K562 (cell line): ENCODE data around the gene TMEM132E. TPM values are rescaled to one million over a fixed set of nuclear protein-coding genes. Genes with fewer than 3 reads are reported as not detected.

Source experiments
- ATAC-seq: fragments of 200-7000 bp; cut with Tn5 transposase; 3 replicates; pipeline ENCODE4 v1.9.1; 2020; ENCODE audit warnings: moderate library complexity
- BruUV-seq: library from RNA; stranded (reverse); fragments of 400-500 nt; replicated peaks from 2 replicates; lab custom pipeline; 2021; lab: Mats Ljungman, UMichigan
- CTCF ChIA-PET: fragments of 300-600 bp; formaldehyde crosslinking; extraction: SDS; loops from one replicate; lab custom pipeline; 2021; ENCODE audit warnings: low intra/inter-chr PET ratio; lab: Yijun Ruan, JAX
- POLR2A ChIA-PET: fragments of 300-600, 350-650 bp; sonication (Branson Sonifier 250); formaldehyde crosslinking; extraction: SDS; loops from one replicate; lab custom pipeline; 2021; ENCODE audit warnings: antibody characterized with exemption, inconsistent platforms; lab: Yijun Ruan, JAX
- DNase-seq, 4 experiments: peaks; one replicate each; pipeline versions ENCODE4 v3.0.0 to v3.0.0-alpha.2; 2011 to 2018; ENCODE audit warnings: low spot score in 3 of 4, mixed read lengths in 3 of 4; ENCODE audit errors: extremely low read depth in 1 of 4
- FAIRE-seq: peaks from 2 replicates; lab custom pipeline; 2011; peaks lifted over from hg19 to GRCh38; lab: Jason Lieb, UNC
- H2AFZ ChIP-seq: 2 replicates; pipeline ENCODE4 v1.6.0; 2011; ENCODE audit warnings: low read depth, low read length, control low read depth, inconsistent platforms
- H3K27ac ChIP-seq: fragments of 200-600 bp; 3 replicates; pipeline ENCODE4 v1.8.0; 2011; ENCODE audit warnings: low read depth, mild to moderate bottlenecking, control low read depth, inconsistent platforms, low read length, moderate library complexity, mixed read lengths; ENCODE audit errors: extremely low read depth
- H3K27me3 ChIP-seq, 2 experiments: fragments of 300-600 bp in 1 of 2; 2 replicates in 1 of 2; 3 replicates in 1 of 2; pipeline versions ENCODE4 v1.6.0 to v1.8.0; 2011; ENCODE audit warnings: inconsistent platforms in 2 of 2, low read length in 2 of 2, mild to moderate bottlenecking in 1 of 2, mixed read lengths in 1 of 2, moderate library complexity in 1 of 2; ENCODE audit not compliant: control insufficient read depth in 2 of 2, insufficient read depth in 2 of 2
- H3K36me3 ChIP-seq: fragments of 300-600 bp; 3 replicates; pipeline ENCODE4 v1.8.0; 2011; ENCODE audit warnings: mild to moderate bottlenecking, low read length, inconsistent platforms; ENCODE audit not compliant: control insufficient read depth, insufficient read depth
- H3K4me1 ChIP-seq, 2 experiments: fragments of 200-600 bp in 1 of 2; replicated peaks in 1 of 2; 2 replicates in 1 of 2; 3 replicates in 1 of 2; pipeline versions ENCODE4 v1.5.1 to v1.8.0; 2011; ENCODE audit warnings: inconsistent platforms in 2 of 2, low read length in 2 of 2, mild to moderate bottlenecking in 1 of 2, mixed read lengths in 1 of 2, moderate library complexity in 1 of 2; ENCODE audit not compliant: control insufficient read depth in 2 of 2, insufficient read depth in 2 of 2
- H3K4me2 ChIP-seq: 2 replicates; pipeline ENCODE4 v1.6.1; 2011; ENCODE audit warnings: low read length, control low read depth, inconsistent platforms, mixed read lengths; ENCODE audit not compliant: insufficient read depth
- H3K4me3 ChIP-seq: fragments of 200-600 bp; sonication (generic), shearing (Covaris generic); 2 replicates; pipeline ENCODE4 v1.5.1; 2016; ENCODE audit warnings: control low read depth, inconsistent platforms
- H3K79me2 ChIP-seq: fragments of 200-600 bp; 3 replicates; pipeline ENCODE4 v1.8.0; 2011; ENCODE audit warnings: low read length, inconsistent platforms; ENCODE audit not compliant: control insufficient read depth, insufficient read depth
- H3K9ac ChIP-seq, 2 experiments: 2 replicates each; pipeline versions ENCODE4 v1.6.0 to v1.6.1; 2011; ENCODE audit warnings: low read depth in 2 of 2, low read length in 2 of 2, control low read depth in 1 of 2, inconsistent platforms in 1 of 2, mild to moderate bottlenecking in 1 of 2, mixed read lengths in 1 of 2; ENCODE audit not compliant: insufficient read depth in 1 of 2
- H3K9me1 ChIP-seq: one replicate; pipeline ENCODE4 v1.6.0; 2011; ENCODE audit warnings: inconsistent platforms, mild to moderate bottlenecking, low read length, moderate library complexity; ENCODE audit not compliant: control insufficient read depth, insufficient read depth
- H3K9me3 ChIP-seq: replicated peaks from 2 replicates; pipeline ENCODE4 v1.5.1; 2011; ENCODE audit warnings: low read depth, low read length, inconsistent platforms; ENCODE audit not compliant: control insufficient read depth, insufficient read depth
- H4K20me1 ChIP-seq: replicated peaks from 2 replicates; pipeline ENCODE4 v1.6.1; 2011; ENCODE audit warnings: low read length, inconsistent platforms, mixed read lengths; ENCODE audit not compliant: control insufficient read depth, insufficient read depth
- C11orf30 ChIP-seq: fragments of 450-650 bp; IDR thresholded peaks from 2 replicates; pipeline ENCODE4 v1.6.1; 2016; ENCODE audit warnings: low read depth, mild to moderate bottlenecking
- NFE2 ChIP-seq: IDR thresholded peaks from 2 replicates; pipeline ENCODE4 v1.6.1; 2014; ENCODE audit warnings: antibody characterized with exemption, low read depth
- NFIC ChIP-seq: fragments of 450-650 bp; IDR thresholded peaks from 2 replicates; pipeline ENCODE4 v1.6.1; 2017; ENCODE audit warnings: mild to moderate bottlenecking, inconsistent platforms
- RBM22 ChIP-seq: fragments of 200-400 bp; formaldehyde crosslinking; IDR thresholded peaks from 2 replicates; pipeline ENCODE4 v1.6.1; 2018; ENCODE audit warnings: low read length, low read depth; ENCODE audit not compliant: poor library complexity, severe bottlenecking
- ZBTB17 ChIP-seq: fragments of 450-650 bp; formaldehyde crosslinking; IDR thresholded peaks from 2 replicates; pipeline ENCODE4 v1.4.0; 2020; ENCODE audit warnings: mild to moderate bottlenecking
- ZNF644 ChIP-seq: fragments of 200-800 bp; sonication (Bioruptor generic); IDR thresholded peaks from 2 replicates; pipeline ENCODE4 v1.6.1; 2016; ENCODE audit warnings: low read depth, missing genetic modification characterization, missing compliant biosample characterization
- WGBS: fragments of 100-300 bp; shearing (Covaris generic); methylation state at CpG from one replicate; pipeline ENCODE4 v1.1.6; 2016; ENCODE audit warnings: low coverage, mixed read lengths; ENCODE audit not compliant: insufficient coverage; ENCODE audit errors: missing lambda C conversion rate; 5-methylcytosine and 5-hydroxymethylcytosine counted together
- in situ Hi-C: fragments of 300-500 bp; cut with MboI; formaldehyde crosslinking; loops from 4 replicates; pipeline ENCODE4 v1.15.0; 2018; ENCODE audit warnings: inconsistent platforms, mixed read lengths
- intact Hi-C: fragments of 100-400 bp; cut with micrococcal nuclease; formaldehyde crosslinking; loops from 2 replicates; pipeline ENCODE4 v1.14.2; 2022
- polyA plus RNA-seq, 8 experiments: library from polyadenylated mRNA; depleted of rRNA in 4 of 8; stranded (reverse) in 5 of 8; unstranded in 3 of 8; fragments of >200 nt; fragmentation: Nextera tagmentation in 2 of 8; fragmentation: Illumina TruSeq in 1 of 8; extraction: Ambion mirVana in 2 of 8; extraction: Trizol in 1 of 8; gene quantifications; 2 replicates each; pipeline versions ENCODE4 v1.2.1 to v1.2.3, GENCODE V29; 2011 to 2014; ENCODE audit warnings: inconsistent platforms in 1 of 8, missing spikeins in 1 of 8
- total RNA-seq, 7 experiments: library from RNA; depleted of rRNA in 6 of 7; stranded (reverse); fragments of >200 nt in 6 of 7; fragmentation: Illumina TruSeq in 2 of 7; extraction: Trizol in 2 of 7; gene quantifications; 2 replicates each; pipeline versions ENCODE4 v1.2.1 to v1.2.3, GENCODE V29; 2011 to 2021; ENCODE audit warnings: low replicate concordance in 1 of 7
- TF ChIP-seq, protein P1 (sequence below): fragments of 250-450 bp; sonication (Bioruptor Pico); IDR thresholded peaks from 2 replicates; pipeline ENCODE4 v1.8.0; 2021; ENCODE audit warnings: moderate library complexity, mild to moderate bottlenecking, inconsistent platforms

The TMEM132E gene
- total and polyA plus RNA-seq, 9 of the 15 experiments (the other 6 are each of a cell fraction or from before 2014, with no cell fraction given), result not detected

- Histone ChIP-seq H4K20me1 (no peaks in the 10 kb centered on the region), H2AFZ (no peak overlapping the region), H3K4me2 (no peak overlapping the region), H3K4me3 (no peak overlapping the region), H3K36me3 (no peaks in the 10 kb centered on the region), H3K9ac (no peak overlapping the region), H3K27ac (no peak overlapping the region), H3K27me3 (no peaks in the 10 kb centered on the region; a peak in 1 of 5 replicates), H3K9me1 (no peaks in the 10 kb centered on the region), H3K9me3 (no peaks in the 10 kb centered on the region), H3K4me1 (no peaks in the 10 kb centered on the region), H3K79me2 (no peaks in the 10 kb centered on the region)
- BruUV-seq, result no TSS peak
- TF ChIP-seq ZBTB17 (no peak), RBM22 (no peak), NFIC (peak; percentile 59), ZNF644 (tag) (no peak), NFE2 (no peak), C11orf30 (no peak)
- TF ChIP-seq, protein P1, sequence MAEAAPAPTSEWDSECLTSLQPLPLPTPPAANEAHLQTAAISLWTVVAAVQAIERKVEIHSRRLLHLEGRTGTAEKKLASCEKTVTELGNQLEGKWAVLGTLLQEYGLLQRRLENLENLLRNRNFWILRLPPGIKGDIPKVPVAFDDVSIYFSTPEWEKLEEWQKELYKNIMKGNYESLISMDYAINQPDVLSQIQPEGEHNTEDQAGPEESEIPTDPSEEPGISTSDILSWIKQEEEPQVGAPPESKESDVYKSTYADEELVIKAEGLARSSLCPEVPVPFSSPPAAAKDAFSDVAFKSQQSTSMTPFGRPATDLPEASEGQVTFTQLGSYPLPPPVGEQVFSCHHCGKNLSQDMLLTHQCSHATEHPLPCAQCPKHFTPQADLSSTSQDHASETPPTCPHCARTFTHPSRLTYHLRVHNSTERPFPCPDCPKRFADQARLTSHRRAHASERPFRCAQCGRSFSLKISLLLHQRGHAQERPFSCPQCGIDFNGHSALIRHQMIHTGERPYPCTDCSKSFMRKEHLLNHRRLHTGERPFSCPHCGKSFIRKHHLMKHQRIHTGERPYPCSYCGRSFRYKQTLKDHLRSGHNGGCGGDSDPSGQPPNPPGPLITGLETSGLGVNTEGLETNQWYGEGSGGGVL (CRISPR knock-in tag), result no peak
- in situ Hi-C loops (no loop called here), intact Hi-C loops (no loop called here)
- no peak for DNase-seq
- ChIA-PET POLR2A (interaction anchor here (0.8 to 1.3 kb wide), 3 partner anchors 9 to 235 kb away, joined by 3 to 4 read pairs (median 4); no protein-coding TSS in a partner anchor), CTCF (no interaction called here)
- no peak for ATAC-seq
- FAIRE-seq, result no peak
- 0% methylated on average over 2 of the region's 2 CpGs for WGBS
These were observed 104.0 kb downstream of the TMEM132E start for GRCh38 chr17:34683390-34683789.

Other genes starting within 250 kb of the TMEM132E start
- gene CCL13, start 223.1 kb upstream of the TMEM132E start, total RNA-seq (2014; rRNA removed), result not detected in 2 replicates
- not detected in 2 replicates for gene CCL13, start 223.1 kb upstream of the TMEM132E start, total RNA-seq (2014; rRNA removed; fragmentation: Illumina TruSeq; extraction: Trizol)
- not detected in 2 replicates for gene CCL13, start 223.1 kb upstream of the TMEM132E start, total RNA-seq (2015; rRNA removed; fragmentation: Illumina TruSeq; extraction: Trizol)
- not detected in 2 replicates for gene CCL13, start 223.1 kb upstream of the TMEM132E start, total RNA-seq (2021)
- gene CCL13, start 223.1 kb upstream of the TMEM132E start, polyA plus RNA-seq (2011; rRNA removed), result not detected in 2 replicates
- gene CCL13, start 223.1 kb upstream of the TMEM132E start, polyA plus RNA-seq (2014; fragmentation: Illumina TruSeq; extraction: Trizol), result not detected in 2 replicates
- not detected for gene CCL13, start 223.1 kb upstream of the TMEM132E start, polyA plus RNA-seq (2014; fragmentation: Nextera tagmentation; extraction: Ambion mirVana)
- gene CCL13, start 223.1 kb upstream of the TMEM132E start, polyA plus RNA-seq (2014; rRNA removed), result not detected in 2 replicates
- gene CCL1, start 216.3 kb upstream of the TMEM132E start, total RNA-seq (2014; rRNA removed), result 0.29 TPM in 1 of 2 replicates, not detected in the other
- gene CCL1, start 216.3 kb upstream of the TMEM132E start, total RNA-seq (2014; rRNA removed; fragmentation: Illumina TruSeq; extraction: Trizol), result not detected in 2 replicates
- gene CCL1, start 216.3 kb upstream of the TMEM132E start, total RNA-seq (2015; rRNA removed; fragmentation: Illumina TruSeq; extraction: Trizol), result not detected in 2 replicates
- not detected in 2 replicates for gene CCL1, start 216.3 kb upstream of the TMEM132E start, total RNA-seq (2021)
- not detected in 2 replicates for gene CCL1, start 216.3 kb upstream of the TMEM132E start, polyA plus RNA-seq (2011; rRNA removed)
- gene CCL1, start 216.3 kb upstream of the TMEM132E start, polyA plus RNA-seq (2014; fragmentation: Illumina TruSeq; extraction: Trizol), result not detected in 2 replicates
- gene CCL1, start 216.3 kb upstream of the TMEM132E start, polyA plus RNA-seq (2014; fragmentation: Nextera tagmentation; extraction: Ambion mirVana), result under 1 TPM in 1 of 2 experiments, not detected in 1; 0.45 TPM
- not detected in 2 replicates for gene CCL1, start 216.3 kb upstream of the TMEM132E start, polyA plus RNA-seq (2014; rRNA removed)